Suppressor macrophage treated with lipopolysaccharide for 1 hour (primary cell): ENCODE measurements around the gene FMNL2.
A peak's percentile ranks its signal among the peaks of the same experiment; 100 is the strongest.

Source experiments
- DNase-seq, 3 donors: peaks; one replicate each; pipeline ENCODE4 v3.0.0-alpha.2; 2020 to 2022

Gene FMNL2

DNA sequence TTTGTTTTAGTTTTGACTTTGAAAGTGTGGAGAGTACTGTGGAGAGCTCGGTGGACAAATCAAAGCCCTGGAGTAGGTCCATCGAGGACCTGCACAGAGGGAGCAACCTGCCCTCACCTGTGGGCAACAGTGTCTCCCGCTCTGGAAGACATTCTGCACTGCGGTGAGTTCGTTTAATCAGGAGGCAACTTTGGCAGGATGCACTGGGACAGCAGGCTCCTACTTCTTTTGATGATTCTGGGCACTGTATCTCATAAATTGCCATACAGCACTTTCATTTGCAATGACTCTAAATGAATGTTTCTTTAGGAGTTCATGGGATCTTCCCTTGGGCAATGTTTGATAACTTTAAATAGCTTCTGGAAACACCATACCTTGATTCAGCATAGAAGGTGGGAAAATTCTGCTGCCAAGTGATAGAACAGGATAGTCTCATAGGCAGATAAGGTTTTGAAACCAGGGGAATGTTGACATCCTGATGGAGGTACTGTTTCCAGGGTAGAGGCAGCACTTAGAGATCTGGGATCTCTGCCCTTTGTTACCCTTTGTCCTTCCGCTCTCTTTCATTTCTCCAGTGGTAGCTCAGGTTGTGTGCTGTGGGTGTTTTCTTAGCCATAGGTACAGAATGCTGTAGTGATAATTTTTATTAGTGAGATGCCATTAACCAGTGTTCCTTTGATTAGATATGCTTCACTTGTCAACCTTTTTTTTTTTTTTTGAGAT, 226.1 kb downstream of the FMNL2 start:
- DNase-seq = no peak

DNA sequence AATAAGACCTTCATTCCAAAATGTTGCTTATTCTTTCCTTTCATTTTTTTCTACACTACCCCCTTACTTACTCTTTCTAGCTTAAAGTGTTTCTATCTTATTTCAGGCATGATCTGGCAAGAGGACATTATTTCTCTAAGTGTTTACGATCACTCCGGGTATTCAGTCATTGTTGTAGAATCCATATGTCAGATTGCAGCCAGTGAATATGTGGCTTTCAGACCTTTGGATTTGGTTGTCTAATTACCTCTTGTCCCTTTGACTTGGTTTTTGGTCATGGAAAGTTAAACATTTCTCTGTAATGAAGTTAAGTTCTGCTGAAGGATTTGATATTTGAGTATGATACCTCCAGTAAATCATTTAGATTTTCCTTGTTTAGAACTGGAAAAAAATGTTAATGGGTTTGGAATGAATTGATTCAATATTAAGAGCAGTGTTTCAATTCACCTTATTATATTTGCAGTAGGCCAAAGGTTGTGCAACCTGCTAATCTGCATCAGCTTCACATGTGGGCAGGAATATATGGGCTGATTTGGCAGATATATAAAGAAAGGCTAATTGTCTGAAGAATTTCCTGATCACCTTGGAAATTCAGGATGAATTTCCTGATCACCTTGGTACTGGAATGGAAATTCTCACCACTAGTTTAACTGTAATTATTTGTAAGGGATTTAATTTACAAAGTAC, 227.4 kb downstream of the FMNL2 start:
- DNase-seq = no peak

GRCh38 chr2:152563764-152564163, 228.8 kb downstream of the FMNL2 start:
- no peak for DNase-seq

GRCh38 chr2:152564754-152565551, 230.0 kb downstream of the FMNL2 start:
- DNase-seq = no peak

- no peak for DNase-seq
These were observed 231.1 kb downstream of the FMNL2 start for GRCh38 chr2:152565884-152566727.

GRCh38 chr2:152566728-152567069, 231.7 kb downstream of the FMNL2 start:
- peak; percentile 76 to 82 (median 78) for DNase-seq

DNA sequence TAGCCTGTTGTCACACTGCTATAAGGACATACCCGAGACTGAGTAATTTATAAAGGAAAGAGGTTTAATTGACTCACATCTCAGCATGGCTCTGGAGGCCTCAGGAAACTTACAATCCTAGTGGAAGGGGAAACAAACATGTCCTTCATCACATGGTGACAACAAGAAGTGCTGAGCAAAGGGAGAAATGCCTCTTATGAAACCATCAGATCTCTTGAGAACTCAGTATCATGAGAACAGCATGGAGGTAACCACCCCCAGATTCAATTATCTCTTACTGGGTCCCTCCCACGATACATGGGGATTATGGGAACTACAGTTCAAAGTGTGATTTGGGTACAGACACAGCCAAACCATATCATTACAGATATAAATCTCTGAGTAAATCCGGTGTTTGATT, 233.6 kb downstream of the FMNL2 start:
- peak; percentile 51 to 60 (median 58) for DNase-seq

DNA sequence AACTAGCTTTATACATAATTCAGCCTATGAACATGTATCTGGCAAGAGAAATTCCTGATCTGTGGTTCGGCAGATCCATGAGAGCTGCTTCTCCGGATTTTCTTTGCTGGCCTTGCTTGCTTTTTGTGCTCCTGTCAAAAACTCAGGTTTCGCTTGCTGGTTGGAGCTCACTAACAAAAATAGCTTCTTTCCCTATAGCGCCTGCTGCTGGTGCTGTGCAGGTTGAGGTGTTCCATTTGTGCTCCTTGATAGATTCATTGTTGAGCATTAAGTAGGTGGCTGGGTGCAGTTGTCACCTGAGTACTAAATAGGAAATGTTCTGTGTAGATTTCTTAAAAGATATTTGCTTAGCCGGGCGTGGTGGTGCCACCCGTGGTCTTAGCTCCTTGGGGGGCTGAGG, 234.2 kb downstream of the FMNL2 start:
- no peak for DNase-seq

- no peak for DNase-seq
These were observed 236.2 kb downstream of the FMNL2 start for GRCh38 chr2:152571048-152571766.

GRCh38 chr2:152572031-152572430, 237.1 kb downstream of the FMNL2 start:
- DNase-seq = no peak

- DNase-seq = peak; percentile 90 to 97 (median 96)
These were observed 238.2 kb downstream of the FMNL2 start for GRCh38 chr2:152573168-152573567.

- DNase-seq = no peak
These were observed 242.6 kb downstream of the FMNL2 start for GRCh38 chr2:152577579-152577978.

DNA sequence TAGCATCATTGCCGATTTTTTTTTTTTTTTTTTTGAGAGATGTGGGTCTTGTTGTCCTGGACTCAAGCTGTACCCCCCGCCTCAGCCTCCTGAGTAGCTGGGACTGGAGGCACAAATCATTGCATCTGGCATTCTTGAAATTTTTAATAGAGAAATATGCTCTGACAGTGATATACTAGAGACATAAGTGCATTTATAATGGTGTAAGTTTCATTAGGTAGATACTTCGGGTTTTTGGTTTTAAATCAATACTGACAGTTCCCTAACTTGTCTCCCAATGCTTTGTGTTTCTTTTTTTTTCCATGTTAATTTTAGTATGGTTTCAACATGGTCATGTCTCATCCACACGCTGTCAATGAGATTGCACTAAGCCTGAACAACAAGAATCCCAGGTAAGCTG, 243.6 kb downstream of the FMNL2 start:
- DNase-seq = no peak

DNA sequence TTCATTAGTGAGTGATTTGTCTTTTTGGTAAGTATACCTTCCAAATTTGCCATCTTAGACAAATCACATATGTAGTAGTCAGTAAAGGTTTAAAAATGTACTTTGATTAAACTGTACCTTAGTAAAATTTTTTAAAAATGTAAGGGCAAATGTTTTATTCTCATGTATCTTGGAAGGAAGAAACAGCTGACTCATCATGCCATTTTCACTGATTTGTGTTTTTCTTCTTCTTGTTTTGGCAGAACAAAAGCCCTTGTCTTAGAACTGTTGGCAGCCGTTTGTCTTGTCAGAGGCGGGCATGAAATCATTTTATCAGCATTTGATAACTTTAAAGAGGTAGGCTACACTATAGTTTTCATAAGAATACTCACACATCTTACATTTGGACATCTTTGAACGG, 245.7 kb downstream of the FMNL2 start:
- no peak for DNase-seq

- no peak for DNase-seq
These were observed 246.4 kb downstream of the FMNL2 start for GRCh38 chr2:152581360-152581759.

DNA sequence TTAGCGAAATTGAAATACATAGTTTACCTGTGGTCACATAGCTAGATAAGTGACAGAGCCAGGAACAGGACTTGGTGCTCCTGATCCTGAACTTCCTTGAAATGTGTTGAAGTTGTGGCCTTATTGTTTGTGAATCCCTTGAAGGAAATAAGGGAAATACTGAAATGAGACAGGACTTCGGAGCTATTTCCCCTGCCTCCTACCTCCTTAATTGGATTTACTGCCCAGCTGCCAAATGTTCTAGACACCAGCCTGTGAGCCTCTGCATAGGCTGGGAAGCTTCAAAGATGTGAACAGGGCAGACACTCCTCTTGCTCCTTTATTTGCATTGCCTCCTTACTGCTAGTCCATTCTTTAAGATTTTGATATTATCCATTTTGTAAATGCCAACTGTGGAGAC, 247.1 kb downstream of the FMNL2 start:
- DNase-seq = no peak

DNA sequence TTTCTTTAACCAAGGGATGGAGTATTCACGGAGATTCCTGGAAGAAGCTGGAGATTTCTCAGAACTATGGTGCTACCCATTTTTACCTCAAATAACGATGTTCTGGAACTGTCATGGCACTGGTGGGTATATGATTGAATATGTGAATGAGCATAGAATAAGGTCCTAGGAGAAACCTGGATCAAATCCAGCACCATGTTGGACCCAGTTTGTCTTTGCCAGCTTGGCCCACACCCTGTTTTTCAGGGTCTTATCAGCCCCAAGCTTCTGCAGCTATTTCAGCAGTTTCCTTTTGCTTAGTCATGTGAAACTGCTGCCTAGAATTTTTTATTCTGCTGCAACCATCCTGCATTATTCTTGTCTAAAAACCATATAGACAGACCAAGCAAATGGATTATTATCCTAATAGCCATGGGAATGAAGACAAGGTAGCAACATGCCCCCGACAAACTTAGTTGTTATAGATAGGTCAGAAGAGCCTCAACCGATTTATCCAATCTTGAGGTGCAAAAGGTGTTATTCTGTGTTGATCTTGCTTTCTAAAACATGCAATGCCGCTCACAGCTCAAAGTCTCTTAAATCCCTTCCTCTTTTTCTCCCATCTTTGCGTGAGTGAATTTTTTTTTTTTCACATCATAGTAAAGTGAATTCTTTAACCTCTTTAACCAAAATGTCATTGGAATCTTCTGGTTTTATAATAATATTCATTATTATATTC, 248.7 kb downstream of the FMNL2 start:
- DNase-seq = no peak

GRCh38 chr2:152584301-152584700, 249.3 kb downstream of the FMNL2 start:
- DNase-seq = no peak

DNA sequence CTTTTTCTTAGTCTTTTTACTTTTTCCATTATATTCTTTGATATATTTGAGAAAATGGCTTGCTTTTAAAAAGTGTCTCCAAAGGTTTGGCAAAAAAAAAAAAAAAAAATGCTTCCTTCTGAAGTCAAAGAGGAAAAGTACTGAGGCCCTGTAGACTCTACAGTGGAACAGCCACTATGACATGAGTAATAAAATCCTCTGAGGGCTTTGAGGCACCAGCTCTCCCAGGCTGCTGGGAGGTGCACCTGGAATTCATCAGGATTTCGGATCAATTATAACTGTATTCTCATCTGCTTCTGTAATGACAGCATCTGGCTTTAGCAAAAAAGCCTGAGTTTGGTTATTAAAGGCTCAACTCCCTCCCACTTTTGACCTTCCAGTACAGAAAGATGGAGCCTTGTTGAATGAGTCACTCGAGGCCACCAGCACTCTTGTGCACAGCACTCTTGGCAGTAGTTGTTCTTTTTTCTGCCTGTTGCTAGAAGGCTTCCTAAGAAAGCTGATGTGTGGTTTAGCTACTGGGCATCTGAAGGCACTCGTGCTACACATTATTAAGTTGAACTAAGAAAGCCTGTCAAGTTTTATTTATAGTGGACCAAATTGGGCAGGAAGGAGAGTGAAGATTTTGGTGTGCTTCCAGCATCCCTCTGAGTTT, 251.0 kb downstream of the FMNL2 start:
- DNase-seq = peak; percentile 35 to 57 (median 56)

GRCh38 chr2:152587187-152587947, 252.4 kb downstream of the FMNL2 start:
- peak in 1 of 3 donors; percentile 38 for DNase-seq
